ENCODE measurements around the gene WDR4. TPM values are rescaled to one million over a fixed set of nuclear protein-coding genes. Genes with fewer than 3 reads are reported as not detected.
A peak's percentile ranks its signal among the peaks of the same experiment; 100 is the strongest.

The WDR4 gene
- total and polyA plus RNA-seq, 7 experiments from 2014 or later = 10.4 to 39.1 (median 29.2) TPM

- Mint-ChIP-seq H3K4me3 (peak overlapping the region in 1 of 10 donors; percentile 32), H3K36me3 (peaks cover 0 to 28% (median 10%) of the 10 kb centered on the region in 5 donors), H3K27me3 (no peaks in the 10 kb centered on the region), H3K9me3 (no peaks in the 10 kb centered on the region), H3K4me1 (peaks cover 10 to 23% (median 17%) of the 10 kb centered on the region in 7 donors), H3K27ac (peak overlapping the region in 2 of 9 donors; percentile 7 to 57)
- intact Hi-C loops (cut with micrococcal nuclease) = no loop called here
- no peak overlapping the region for H3K27ac ChIP-seq (ENCODE audit: low read depth, low read length)
- ChIA-PET CTCF (no interaction called here), POLR2A (no interaction called here)
- no peaks in the 10 kb centered on the region for H3K27me3 ChIP-seq (ENCODE audit: control insufficient read depth in 2 of 2, insufficient read depth in 2 of 2, low read length in 2 of 2)
- H3K4me1 ChIP-seq (ENCODE audit: control insufficient read depth in 2 of 2, insufficient read depth in 2 of 2, low read length in 2 of 2) = no peaks in the 10 kb centered on the region
- no peaks in the 10 kb centered on the region for H3K9me3 ChIP-seq (ENCODE audit: control insufficient read depth in 2 of 3, low read length in 3 of 3)
- no peak overlapping the region for H3K4me3 ChIP-seq (ENCODE audit: low read length)
- DNase-seq (no peak), ATAC-seq (no peak)
- peaks cover 0 to 87% (median 22%) of the 10 kb centered on the region in 3 experiments for H3K36me3 ChIP-seq (ENCODE audit: control insufficient read depth in 2 of 3, insufficient read depth in 3 of 3, low read length in 3 of 3)
Observed at GRCh38 chr21:42865776-42866160, 13.6 kb downstream of the WDR4 start.

DNA sequence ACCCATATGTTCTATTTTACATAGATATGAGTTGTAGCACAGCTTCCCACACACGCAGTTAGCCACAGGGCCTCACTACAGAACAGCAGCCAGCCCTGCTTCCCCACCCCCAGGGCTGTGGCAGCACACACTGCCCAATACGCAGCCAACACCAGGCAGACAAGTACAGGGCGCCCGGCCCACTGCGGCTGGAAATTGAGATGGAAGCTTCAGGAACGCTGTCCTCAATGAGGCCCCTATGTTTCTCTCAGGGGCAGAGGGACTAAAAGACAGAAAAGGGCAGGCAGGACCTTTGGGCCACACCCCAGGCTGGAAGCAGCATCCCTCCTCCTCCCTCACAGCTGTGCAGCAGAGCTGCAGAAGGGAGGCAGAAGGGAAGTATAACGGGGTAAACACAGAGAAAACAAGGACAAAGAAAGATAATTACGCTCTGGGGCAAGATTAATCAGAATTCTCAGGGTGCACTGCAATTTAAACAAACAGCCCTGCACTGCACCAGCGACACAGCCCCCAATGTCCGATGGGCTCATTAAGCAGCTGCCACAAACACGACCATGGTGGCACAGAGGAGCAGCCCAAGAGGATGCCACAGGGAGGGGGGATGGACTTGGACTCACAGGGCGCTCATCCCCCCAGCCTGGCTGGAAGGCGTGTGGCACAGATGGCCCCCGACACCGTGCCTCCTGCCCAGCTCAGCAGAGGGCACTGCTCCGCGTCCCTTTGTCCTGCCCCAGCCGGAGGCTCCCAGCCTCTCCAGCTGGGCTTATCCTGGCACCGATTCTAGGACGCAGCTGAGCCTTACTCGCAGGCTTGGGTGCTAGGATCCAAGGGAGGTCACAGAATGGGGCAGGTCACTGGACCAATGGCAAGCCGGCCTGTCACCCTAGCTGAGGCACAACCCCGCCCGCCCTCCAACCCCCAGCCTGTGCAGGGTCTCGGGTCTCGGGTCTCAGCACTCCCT, 14.2 kb downstream of the WDR4 start:
- Mint-ChIP-seq H3K36me3 (peaks cover 0 to 27% (median 9%) of the 10 kb centered on the region in 5 donors), H3K27me3 (no peaks in the 10 kb centered on the region), H3K4me1 (peaks cover 10 to 23% (median 18%) of the 10 kb centered on the region in 7 donors), H3K4me3 (no peak overlapping the region), H3K9me3 (no peaks in the 10 kb centered on the region), H3K27ac (peak overlapping the region in 3 of 9 donors; percentile 23 to 59 (median 32))
- Histone ChIP-seq H3K36me3 (ENCODE audit: control insufficient read depth in 2 of 3, insufficient read depth in 3 of 3, low read length in 3 of 3) (peaks cover 0 to 87% (median 22%) of the 10 kb centered on the region in 3 experiments), H3K27ac (ENCODE audit: low read depth, low read length) (no peak overlapping the region), H3K4me1 (ENCODE audit: control insufficient read depth in 2 of 2, insufficient read depth in 2 of 2, low read length in 2 of 2) (no peaks in the 10 kb centered on the region), H3K4me3 (ENCODE audit: low read length) (no peak overlapping the region), H3K27me3 (ENCODE audit: control insufficient read depth in 2 of 2, insufficient read depth in 2 of 2, low read length in 2 of 2) (no peaks in the 10 kb centered on the region), H3K9me3 (ENCODE audit: control insufficient read depth in 2 of 3, low read length in 3 of 3) (no peaks in the 10 kb centered on the region)
- ChIA-PET POLR2A (interaction anchor here (1.0 kb wide), 1 partner anchor 40 kb away, joined by 3 read pairs; no protein-coding TSS in a partner anchor), CTCF (no interaction called here)
- ATAC-seq (no peak), DNase-seq (no peak)
- intact Hi-C loops (cut with micrococcal nuclease) = no loop called here

DNA sequence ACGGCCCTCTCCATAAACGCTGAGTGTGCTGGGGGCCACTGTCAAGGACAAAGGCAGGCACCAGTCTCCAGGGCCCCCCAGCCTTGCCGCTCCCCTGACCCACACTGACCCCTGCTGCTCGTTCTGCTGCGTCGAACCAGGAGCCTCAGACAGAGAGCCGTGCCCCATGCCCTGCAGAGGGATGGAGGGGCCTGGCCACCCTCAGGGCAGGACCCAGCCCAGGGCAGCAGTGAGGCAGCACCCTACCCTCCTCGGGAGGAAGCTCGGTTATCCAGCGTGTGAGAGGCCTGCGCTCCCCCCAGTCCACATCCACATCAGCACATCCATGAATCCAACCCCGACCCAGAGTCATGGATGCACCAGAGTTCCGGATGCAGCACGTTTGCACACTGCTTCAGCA, 15.1 kb downstream of the WDR4 start:
- H3K36me3 Mint-ChIP-seq = peaks cover 0 to 24% (median 9%) of the 10 kb centered on the region in 5 donors

GRCh38 chr21:42863504-42863870, 15.9 kb downstream of the WDR4 start:
- Histone ChIP-seq H3K27ac (ENCODE audit: low read depth, low read length) (no peak overlapping the region), H3K9me3 (ENCODE audit: control insufficient read depth in 2 of 3, low read length in 3 of 3) (no peaks in the 10 kb centered on the region), H3K4me3 (ENCODE audit: low read length) (no peak overlapping the region), H3K27me3 (ENCODE audit: control insufficient read depth in 2 of 2, insufficient read depth in 2 of 2, low read length in 2 of 2) (no peaks in the 10 kb centered on the region), H3K36me3 (ENCODE audit: control insufficient read depth in 2 of 3, insufficient read depth in 3 of 3, low read length in 3 of 3) (peaks cover 0 to 87% (median 13%) of the 10 kb centered on the region in 3 experiments), H3K4me1 (ENCODE audit: control insufficient read depth in 2 of 2, insufficient read depth in 2 of 2, low read length in 2 of 2) (no peaks in the 10 kb centered on the region)
- Mint-ChIP-seq H3K27me3 (no peaks in the 10 kb centered on the region), H3K27ac (no peak overlapping the region), H3K9me3 (no peaks in the 10 kb centered on the region), H3K36me3 (peaks cover 2 to 28% (median 11%) of the 10 kb centered on the region in 5 donors), H3K4me1 (peaks cover 10 to 23% (median 19%) of the 10 kb centered on the region in 7 donors), H3K4me3 (no peak overlapping the region)
- ChIA-PET POLR2A (no interaction called here), CTCF (no interaction called here)
- ATAC-seq (no peak), DNase-seq (no peak)
- intact Hi-C loops (cut with micrococcal nuclease) = no loop called here

More for the DNA sequence above, 15.1 kb downstream of the WDR4 start:
- ATAC-seq (no peak), DNase-seq (no peak)
- Mint-ChIP-seq H3K4me1 (peaks cover 10 to 23% (median 18%) of the 10 kb centered on the region in 7 donors), H3K27ac (peak overlapping the region in 2 of 9 donors; percentile 13 to 32), H3K9me3 (no peaks in the 10 kb centered on the region), H3K4me3 (no peak overlapping the region), H3K27me3 (no peaks in the 10 kb centered on the region)
- no peaks in the 10 kb centered on the region for H3K27me3 ChIP-seq (ENCODE audit: control insufficient read depth in 2 of 2, insufficient read depth in 2 of 2, low read length in 2 of 2)
- intact Hi-C loops (cut with micrococcal nuclease) = no loop called here
- POLR2A ChIA-PET = interaction anchor here (1.0 kb wide), 1 partner anchor 41 kb away, joined by 3 read pairs; no protein-coding TSS in a partner anchor
- H3K4me1 ChIP-seq (ENCODE audit: control insufficient read depth in 2 of 2, insufficient read depth in 2 of 2, low read length in 2 of 2) = no peaks in the 10 kb centered on the region
- H3K4me3 ChIP-seq (ENCODE audit: low read length) = no peak overlapping the region
- peaks cover 0 to 87% (median 20%) of the 10 kb centered on the region in 3 experiments for H3K36me3 ChIP-seq (ENCODE audit: control insufficient read depth in 2 of 3, insufficient read depth in 3 of 3, low read length in 3 of 3)
- no peak overlapping the region for H3K27ac ChIP-seq (ENCODE audit: low read depth, low read length)
- H3K9me3 ChIP-seq (ENCODE audit: control insufficient read depth in 2 of 3, low read length in 3 of 3) = no peaks in the 10 kb centered on the region
- CTCF ChIA-PET = no interaction called here

DNA sequence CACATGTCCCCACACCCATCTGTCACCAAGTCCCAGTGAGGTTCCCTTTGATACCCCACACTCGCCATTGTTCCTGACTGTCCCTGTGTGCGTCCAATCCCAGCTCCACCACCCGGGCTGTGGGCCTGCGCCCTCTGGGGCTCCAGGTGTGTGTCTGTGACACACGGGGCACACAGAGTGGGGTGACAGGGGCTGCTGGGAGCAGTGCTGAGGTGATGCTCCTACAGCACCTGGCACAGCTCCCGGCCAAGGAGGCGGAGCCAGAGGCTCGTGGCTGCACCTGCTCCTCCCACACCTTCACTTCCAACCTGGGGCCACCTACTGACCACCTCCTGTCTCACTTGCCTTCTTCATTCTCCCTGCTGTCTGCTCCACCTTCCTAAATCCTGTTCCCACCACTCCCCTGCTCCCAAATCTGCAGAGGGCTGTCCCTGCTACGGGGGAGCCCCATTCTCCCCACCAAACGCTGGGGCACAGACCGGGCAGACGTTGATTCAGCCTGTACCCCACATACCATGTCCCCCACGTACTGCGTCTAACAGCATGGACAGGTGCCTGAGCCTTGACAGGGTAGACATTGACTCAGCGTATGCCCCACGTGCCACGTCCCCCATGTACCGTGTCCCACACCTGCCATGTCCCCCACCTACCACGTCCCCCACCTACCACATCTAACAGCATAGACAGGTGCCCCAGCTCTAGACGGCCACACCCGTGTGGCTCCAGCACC, 16.4 kb downstream of the WDR4 start:
- Mint-ChIP-seq H3K9me3 (no peaks in the 10 kb centered on the region), H3K4me1 (peaks cover 10 to 23% (median 19%) of the 10 kb centered on the region in 7 donors), H3K27me3 (no peaks in the 10 kb centered on the region), H3K27ac (peak overlapping the region in 3 of 9 donors; percentile 8 to 68 (median 42)), H3K4me3 (no peak overlapping the region), H3K36me3 (peaks cover 4 to 29% (median 11%) of the 10 kb centered on the region in 5 donors)
- no peaks in the 10 kb centered on the region for H3K4me1 ChIP-seq (ENCODE audit: control insufficient read depth in 2 of 2, insufficient read depth in 2 of 2, low read length in 2 of 2)
- POLR2A ChIA-PET = no interaction called here
- CTCF ChIA-PET = interaction anchor here (0.6 kb wide), 1 partner anchor 821 kb away, joined by 5 read pairs; no protein-coding TSS in a partner anchor
- intact Hi-C loops (cut with micrococcal nuclease) = no loop called here
- H3K4me3 ChIP-seq (ENCODE audit: low read length) = no peak overlapping the region
- H3K27me3 ChIP-seq (ENCODE audit: control insufficient read depth in 2 of 2, insufficient read depth in 2 of 2, low read length in 2 of 2) = no peaks in the 10 kb centered on the region
- H3K27ac ChIP-seq (ENCODE audit: low read depth, low read length) = no peak overlapping the region
- peak; percentile 22 for ATAC-seq
- H3K36me3 ChIP-seq (ENCODE audit: control insufficient read depth in 2 of 3, insufficient read depth in 3 of 3, low read length in 3 of 3) = peaks cover 0 to 87% (median 17%) of the 10 kb centered on the region in 3 experiments
- no peaks in the 10 kb centered on the region for H3K9me3 ChIP-seq (ENCODE audit: control insufficient read depth in 2 of 3, low read length in 3 of 3)
- DNase-seq = no peak

DNA sequence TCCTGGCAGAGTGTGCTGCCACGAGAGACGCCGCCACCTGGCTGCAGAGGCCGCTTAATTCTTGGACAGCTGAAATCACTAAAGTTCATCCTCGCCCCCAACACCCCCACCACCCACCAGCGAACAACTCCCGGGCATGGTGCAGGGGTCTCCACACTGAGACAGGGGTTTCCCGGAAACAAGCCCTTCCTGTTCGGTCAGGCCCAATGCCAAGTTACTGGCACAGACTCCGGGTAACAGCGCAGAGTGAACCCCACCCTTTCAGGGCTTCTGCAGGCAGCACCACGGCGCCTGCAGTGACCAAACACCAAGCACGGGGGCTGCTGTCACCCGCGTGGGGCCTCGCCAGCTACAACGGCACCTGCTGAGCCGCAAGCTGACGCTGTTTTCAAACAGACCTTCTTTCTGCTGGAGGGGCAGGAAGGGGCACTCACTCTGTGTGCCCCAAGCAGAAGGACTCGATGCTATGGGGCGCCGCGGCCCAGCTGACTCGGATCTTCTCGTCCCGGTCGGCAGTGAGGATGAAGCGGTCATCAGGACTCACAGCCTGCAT, 17.4 kb downstream of the WDR4 start:
- POLR2A ChIA-PET = interaction anchor here (0.6 kb wide), 2 partner anchors 32 to 307 kb away, joined by 3 to 4 read pairs; no protein-coding TSS in a partner anchor
- peaks cover 4 to 35% (median 16%) of the 10 kb centered on the region in 5 donors for H3K36me3 Mint-ChIP-seq
- H3K36me3 ChIP-seq (ENCODE audit: control insufficient read depth in 2 of 3, insufficient read depth in 3 of 3, low read length in 3 of 3) = peaks cover 0 to 88% (median 12%) of the 10 kb centered on the region in 3 experiments

More for the DNA sequence above, 17.4 kb downstream of the WDR4 start:
- Mint-ChIP-seq H3K9me3 (no peaks in the 10 kb centered on the region), H3K27me3 (no peaks in the 10 kb centered on the region), H3K4me1 (peaks cover 10 to 30% (median 17%) of the 10 kb centered on the region in 7 donors), H3K4me3 (no peak overlapping the region), H3K27ac (no peak overlapping the region)
- CTCF ChIA-PET = no interaction called here
- H3K27me3 ChIP-seq (ENCODE audit: control insufficient read depth in 2 of 2, insufficient read depth in 2 of 2, low read length in 2 of 2) = no peaks in the 10 kb centered on the region
- no peak overlapping the region for H3K4me3 ChIP-seq (ENCODE audit: low read length)
- intact Hi-C loops (cut with micrococcal nuclease) = no loop called here
- no peaks in the 10 kb centered on the region for H3K9me3 ChIP-seq (ENCODE audit: control insufficient read depth in 2 of 3, low read length in 3 of 3)
- ATAC-seq (no peak), DNase-seq (no peak)
- H3K27ac ChIP-seq (ENCODE audit: low read depth, low read length) = no peak overlapping the region
- no peaks in the 10 kb centered on the region for H3K4me1 ChIP-seq (ENCODE audit: control insufficient read depth in 2 of 2, insufficient read depth in 2 of 2, low read length in 2 of 2)
